Measurements from ENCODE around the gene PSMD6. TPM values are rescaled to one million over a fixed set of nuclear protein-coding genes. Genes with fewer than 3 reads are reported as not detected.

The PSMD6 gene
- polyA plus RNA-seq, 1 donor from 2014 or later: 150 TPM

DNA sequence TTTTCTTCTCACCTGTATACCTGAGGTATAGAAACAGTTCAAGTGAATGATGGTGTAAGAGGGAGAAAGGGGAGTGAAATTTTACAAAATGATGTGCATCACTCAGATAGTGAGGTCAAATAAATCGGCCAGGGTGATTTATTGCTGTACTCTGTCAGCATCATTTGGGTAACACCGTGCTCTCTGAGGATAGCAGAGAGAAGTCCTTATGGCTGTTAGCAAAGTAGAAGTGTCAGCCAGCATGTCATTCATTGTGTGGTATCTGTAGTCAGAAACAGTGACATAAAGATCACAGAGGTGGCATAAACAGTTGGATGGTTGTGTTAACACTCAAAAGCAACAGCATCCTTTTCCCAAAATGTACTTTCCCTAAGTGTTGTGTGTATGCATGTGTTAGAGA is 53.4 kb downstream of the PSMD6 start:
- H3K36me3 ChIP-seq (ENCODE audit: insufficient read depth, low read length): no peaks in the 10 kb centered on the region
- H3K4me3 ChIP-seq (ENCODE audit: low read length): no peak overlapping the region
- no peak overlapping the region for H2AFZ ChIP-seq (ENCODE audit: low read depth, low read length)
- no peak overlapping the region for H3K4me2 ChIP-seq (ENCODE audit: low read length)
- no peaks in the 10 kb centered on the region for H3F3A ChIP-seq (ENCODE audit: insufficient read depth, low read length, poor library complexity, severe bottlenecking)
- no peaks in the 10 kb centered on the region for H3K9me3 ChIP-seq (ENCODE audit: low read length)
- no peaks in the 10 kb centered on the region for H3K27me3 ChIP-seq (ENCODE audit: insufficient read depth, low read depth, low read length)
- H3K27ac ChIP-seq (ENCODE audit: low read length): no peak overlapping the region
- no peaks in the 10 kb centered on the region for H3K79me2 ChIP-seq (replicated peaks; ENCODE audit: insufficient read depth, low read length)
- TF ChIP-seq SMC3 (conservative IDR thresholded peaks at IDR 0.05; ENCODE audit: poor library complexity) (no peak), POLR2AphosphoS5 (IDR thresholded peaks at IDR 0.05) (no peak), EZH2 (IDR thresholded peaks at IDR 0.05; ENCODE audit: borderline replicate concordance, insufficient read depth, low read length, poor library complexity, severe bottlenecking) (no peak), MXI1 (conservative IDR thresholded peaks at IDR 0.05; ENCODE audit: poor library complexity, severe bottlenecking) (no peak), EP300 (conservative IDR thresholded peaks at IDR 0.05; ENCODE audit: poor library complexity, severe bottlenecking) (no peak), TAF1 (IDR thresholded peaks at IDR 0.05; ENCODE audit: low read depth) (no peak), RAD21 (conservative IDR thresholded peaks at IDR 0.05) (no peak)
- TF ChIP-seq, protein P1, sequence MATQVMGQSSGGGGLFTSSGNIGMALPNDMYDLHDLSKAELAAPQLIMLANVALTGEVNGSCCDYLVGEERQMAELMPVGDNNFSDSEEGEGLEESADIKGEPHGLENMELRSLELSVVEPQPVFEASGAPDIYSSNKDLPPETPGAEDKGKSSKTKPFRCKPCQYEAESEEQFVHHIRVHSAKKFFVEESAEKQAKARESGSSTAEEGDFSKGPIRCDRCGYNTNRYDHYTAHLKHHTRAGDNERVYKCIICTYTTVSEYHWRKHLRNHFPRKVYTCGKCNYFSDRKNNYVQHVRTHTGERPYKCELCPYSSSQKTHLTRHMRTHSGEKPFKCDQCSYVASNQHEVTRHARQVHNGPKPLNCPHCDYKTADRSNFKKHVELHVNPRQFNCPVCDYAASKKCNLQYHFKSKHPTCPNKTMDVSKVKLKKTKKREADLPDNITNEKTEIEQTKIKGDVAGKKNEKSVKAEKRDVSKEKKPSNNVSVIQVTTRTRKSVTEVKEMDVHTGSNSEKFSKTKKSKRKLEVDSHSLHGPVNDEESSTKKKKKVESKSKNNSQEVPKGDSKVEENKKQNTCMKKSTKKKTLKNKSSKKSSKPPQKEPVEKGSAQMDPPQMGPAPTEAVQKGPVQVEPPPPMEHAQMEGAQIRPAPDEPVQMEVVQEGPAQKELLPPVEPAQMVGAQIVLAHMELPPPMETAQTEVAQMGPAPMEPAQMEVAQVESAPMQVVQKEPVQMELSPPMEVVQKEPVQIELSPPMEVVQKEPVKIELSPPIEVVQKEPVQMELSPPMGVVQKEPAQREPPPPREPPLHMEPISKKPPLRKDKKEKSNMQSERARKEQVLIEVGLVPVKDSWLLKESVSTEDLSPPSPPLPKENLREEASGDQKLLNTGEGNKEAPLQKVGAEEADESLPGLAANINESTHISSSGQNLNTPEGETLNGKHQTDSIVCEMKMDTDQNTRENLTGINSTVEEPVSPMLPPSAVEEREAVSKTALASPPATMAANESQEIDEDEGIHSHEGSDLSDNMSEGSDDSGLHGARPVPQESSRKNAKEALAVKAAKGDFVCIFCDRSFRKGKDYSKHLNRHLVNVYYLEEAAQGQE (IDR thresholded peaks at IDR 0.05; ENCODE audit: borderline replicate concordance): no peak
- TF ChIP-seq, protein P2, sequence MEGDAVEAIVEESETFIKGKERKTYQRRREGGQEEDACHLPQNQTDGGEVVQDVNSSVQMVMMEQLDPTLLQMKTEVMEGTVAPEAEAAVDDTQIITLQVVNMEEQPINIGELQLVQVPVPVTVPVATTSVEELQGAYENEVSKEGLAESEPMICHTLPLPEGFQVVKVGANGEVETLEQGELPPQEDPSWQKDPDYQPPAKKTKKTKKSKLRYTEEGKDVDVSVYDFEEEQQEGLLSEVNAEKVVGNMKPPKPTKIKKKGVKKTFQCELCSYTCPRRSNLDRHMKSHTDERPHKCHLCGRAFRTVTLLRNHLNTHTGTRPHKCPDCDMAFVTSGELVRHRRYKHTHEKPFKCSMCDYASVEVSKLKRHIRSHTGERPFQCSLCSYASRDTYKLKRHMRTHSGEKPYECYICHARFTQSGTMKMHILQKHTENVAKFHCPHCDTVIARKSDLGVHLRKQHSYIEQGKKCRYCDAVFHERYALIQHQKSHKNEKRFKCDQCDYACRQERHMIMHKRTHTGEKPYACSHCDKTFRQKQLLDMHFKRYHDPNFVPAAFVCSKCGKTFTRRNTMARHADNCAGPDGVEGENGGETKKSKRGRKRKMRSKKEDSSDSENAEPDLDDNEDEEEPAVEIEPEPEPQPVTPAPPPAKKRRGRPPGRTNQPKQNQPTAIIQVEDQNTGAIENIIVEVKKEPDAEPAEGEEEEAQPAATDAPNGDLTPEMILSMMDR (IDR thresholded peaks at IDR 0.05; ENCODE audit: poor library complexity, severe bottlenecking): no peak
- no peaks in the 10 kb centered on the region for H3K9me2 ChIP-seq (ENCODE audit: insufficient read depth, low read length)
- H4K20me1 ChIP-seq (ENCODE audit: insufficient read depth): no peaks in the 10 kb centered on the region
- no peak overlapping the region for H3K9ac ChIP-seq (ENCODE audit: low read length)

- Histone ChIP-seq H3K9me3 (ENCODE audit: low read length) (no peaks in the 10 kb centered on the region), H3K79me2 (replicated peaks; ENCODE audit: insufficient read depth, low read length) (no peaks in the 10 kb centered on the region), H3K4me2 (ENCODE audit: low read length) (no peak overlapping the region), H3K4me3 (ENCODE audit: low read length) (no peak overlapping the region), H2AFZ (ENCODE audit: low read depth, low read length) (no peak overlapping the region), H4K20me1 (ENCODE audit: insufficient read depth) (no peaks in the 10 kb centered on the region), H3K27me3 (ENCODE audit: insufficient read depth, low read depth, low read length) (no peaks in the 10 kb centered on the region), H3F3A (ENCODE audit: insufficient read depth, low read length, poor library complexity, severe bottlenecking) (no peaks in the 10 kb centered on the region), H3K9me2 (ENCODE audit: insufficient read depth, low read length) (no peaks in the 10 kb centered on the region), H3K27ac (ENCODE audit: low read length) (no peak overlapping the region), H3K36me3 (ENCODE audit: insufficient read depth, low read length) (no peaks in the 10 kb centered on the region), H3K9ac (ENCODE audit: low read length) (no peak overlapping the region)
- TF ChIP-seq, protein P2 (IDR thresholded peaks at IDR 0.05; ENCODE audit: poor library complexity, severe bottlenecking): no peak
- TF ChIP-seq MXI1 (conservative IDR thresholded peaks at IDR 0.05; ENCODE audit: poor library complexity, severe bottlenecking) (no peak), EZH2 (IDR thresholded peaks at IDR 0.05; ENCODE audit: borderline replicate concordance, insufficient read depth, low read length, poor library complexity, severe bottlenecking) (no peak), EP300 (conservative IDR thresholded peaks at IDR 0.05; ENCODE audit: poor library complexity, severe bottlenecking) (no peak), POLR2AphosphoS5 (IDR thresholded peaks at IDR 0.05) (no peak), RAD21 (conservative IDR thresholded peaks at IDR 0.05) (no peak), SMC3 (conservative IDR thresholded peaks at IDR 0.05; ENCODE audit: poor library complexity) (no peak), TAF1 (IDR thresholded peaks at IDR 0.05; ENCODE audit: low read depth) (no peak)
- TF ChIP-seq, protein P1 (IDR thresholded peaks at IDR 0.05; ENCODE audit: borderline replicate concordance): no peak
These were observed 54.5 kb downstream of the PSMD6 start for GRCh38 chr3:63968612-63969350.

Data from neural cell (in vitro differentiated cells).